PFSK-1 (cell line): ENCODE results near the gene GNG7.

Experiments used
- FOXP2 ChIP-seq: optimal IDR thresholded peaks from 2 replicates; pipeline ENCODE3; 2011; ENCODE audit warnings: borderline replicate concordance, control low read depth, inconsistent platforms; ENCODE audit not compliant: insufficient read depth; ENCODE audit errors: extremely low read length, extremely low read depth
- POLR2AphosphoS5 ChIP-seq: IDR thresholded peaks from 2 replicates; pipeline ENCODE4 v1.6.1; 2012; ENCODE audit warnings: low read depth, mild to moderate bottlenecking, control low read depth, low read length, moderate library complexity
- SIN3A ChIP-seq: IDR thresholded peaks from 2 replicates; pipeline ENCODE4 v1.6.1; 2012; ENCODE audit warnings: mild to moderate bottlenecking, low read length, moderate library complexity, borderline replicate concordance; ENCODE audit not compliant: insufficient read depth
- TAF1 ChIP-seq: IDR thresholded peaks from 2 replicates; pipeline ENCODE4 v1.6.1; 2012; ENCODE audit warnings: low read length, control low read depth, borderline replicate concordance; ENCODE audit not compliant: insufficient read depth
- TF ChIP-seq, protein P1 (sequence below), 2 experiments: IDR thresholded peaks; 2 replicates each; pipeline versions ENCODE4 v1.6.1 to v1.8.0; 2011 to 2012; ENCODE audit warnings: low read depth in 2 of 2, low read length in 2 of 2, control low read depth in 1 of 2, inconsistent platforms in 1 of 2, mild to moderate bottlenecking in 1 of 2, moderate library complexity in 1 of 2; ENCODE audit not compliant: insufficient read depth in 1 of 2

DNA sequence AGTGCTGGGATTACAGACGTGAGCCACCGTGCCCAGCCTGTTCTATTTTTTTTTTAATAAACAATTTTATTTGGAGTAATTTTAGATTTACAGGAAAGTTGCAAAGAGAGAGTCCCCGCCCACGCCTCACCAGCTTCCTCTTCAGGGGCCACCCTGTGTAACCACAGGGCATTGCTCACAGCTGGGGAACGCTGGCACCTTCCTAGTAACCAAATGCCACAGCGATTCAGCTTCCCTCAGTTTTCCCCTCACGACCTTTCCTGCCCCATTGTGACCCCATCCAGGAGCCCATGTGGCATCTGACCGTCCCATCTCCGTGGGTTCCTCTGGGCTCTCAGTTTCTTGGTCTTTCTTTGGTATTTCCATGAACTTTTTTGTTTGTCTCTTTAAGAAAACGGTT, 83.9 kb downstream of the GNG7 start:
- TF ChIP-seq, protein P1, sequence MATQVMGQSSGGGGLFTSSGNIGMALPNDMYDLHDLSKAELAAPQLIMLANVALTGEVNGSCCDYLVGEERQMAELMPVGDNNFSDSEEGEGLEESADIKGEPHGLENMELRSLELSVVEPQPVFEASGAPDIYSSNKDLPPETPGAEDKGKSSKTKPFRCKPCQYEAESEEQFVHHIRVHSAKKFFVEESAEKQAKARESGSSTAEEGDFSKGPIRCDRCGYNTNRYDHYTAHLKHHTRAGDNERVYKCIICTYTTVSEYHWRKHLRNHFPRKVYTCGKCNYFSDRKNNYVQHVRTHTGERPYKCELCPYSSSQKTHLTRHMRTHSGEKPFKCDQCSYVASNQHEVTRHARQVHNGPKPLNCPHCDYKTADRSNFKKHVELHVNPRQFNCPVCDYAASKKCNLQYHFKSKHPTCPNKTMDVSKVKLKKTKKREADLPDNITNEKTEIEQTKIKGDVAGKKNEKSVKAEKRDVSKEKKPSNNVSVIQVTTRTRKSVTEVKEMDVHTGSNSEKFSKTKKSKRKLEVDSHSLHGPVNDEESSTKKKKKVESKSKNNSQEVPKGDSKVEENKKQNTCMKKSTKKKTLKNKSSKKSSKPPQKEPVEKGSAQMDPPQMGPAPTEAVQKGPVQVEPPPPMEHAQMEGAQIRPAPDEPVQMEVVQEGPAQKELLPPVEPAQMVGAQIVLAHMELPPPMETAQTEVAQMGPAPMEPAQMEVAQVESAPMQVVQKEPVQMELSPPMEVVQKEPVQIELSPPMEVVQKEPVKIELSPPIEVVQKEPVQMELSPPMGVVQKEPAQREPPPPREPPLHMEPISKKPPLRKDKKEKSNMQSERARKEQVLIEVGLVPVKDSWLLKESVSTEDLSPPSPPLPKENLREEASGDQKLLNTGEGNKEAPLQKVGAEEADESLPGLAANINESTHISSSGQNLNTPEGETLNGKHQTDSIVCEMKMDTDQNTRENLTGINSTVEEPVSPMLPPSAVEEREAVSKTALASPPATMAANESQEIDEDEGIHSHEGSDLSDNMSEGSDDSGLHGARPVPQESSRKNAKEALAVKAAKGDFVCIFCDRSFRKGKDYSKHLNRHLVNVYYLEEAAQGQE (IDR thresholded peaks at IDR 0.05; ENCODE audit: insufficient read depth in 1 of 2, low read depth in 2 of 2, low read length in 2 of 2) = no peak
- TF ChIP-seq POLR2AphosphoS5 (no peak), SIN3A (no peak), TAF1 (no peak), FOXP2 (no peak)
